Activated gamma-delta T cell treated with anti-CD3 and anti-CD28 coated beads, Interleukin-2, amount 50 U/mL, for 16 hours (primary cell): ENCODE results near the gene PNMA6E.
"Not testable (repeated sequence)": the region's sequence is repeated elsewhere in the genome, so short reads cannot be mapped to it uniquely, and the experiment has no call there.

Source experiments
- DNase-seq: peaks from one replicate; pipeline ENCODE4 v3.0.0-alpha.2; 2020; ENCODE audit warnings: low read depth

Gene PNMA6E

GRCh38 chrX:153408221-153408721 is 7.1 kb upstream of the PNMA6E start:
- DNase-seq = no peak

GRCh38 chrX:153407736-153408135 is 6.6 kb upstream of the PNMA6E start:
- DNase-seq = no peak

- DNase-seq = no peak
Measured at GRCh38 chrX:153406903-153407302, 5.8 kb upstream of the PNMA6E start.

GRCh38 chrX:153406011-153406410 is 4.9 kb upstream of the PNMA6E start:
- DNase-seq = no peak

GRCh38 chrX:153405426-153405825 is 4.3 kb upstream of the PNMA6E start:
- DNase-seq = no peak

GRCh38 chrX:153404333-153404732 is 3.2 kb upstream of the PNMA6E start:
- DNase-seq = not testable (repeated sequence)

GRCh38 chrX:153400146-153401132 is 711 bp downstream of the PNMA6E start:
- DNase-seq = peak; percentile 6

GRCh38 chrX:153398275-153398960 is 2.7 kb downstream of the PNMA6E start:
- DNase-seq = no peak

GRCh38 chrX:153397256-153397960 is 3.7 kb downstream of the PNMA6E start:
- no peak for DNase-seq

- no peak for DNase-seq
Measured at GRCh38 chrX:153396320-153397195, 4.6 kb downstream of the PNMA6E start.

- no peak for DNase-seq
Measured at GRCh38 chrX:153395613-153396319, 5.4 kb downstream of the PNMA6E start.

- DNase-seq = no peak
Measured at GRCh38 chrX:153394612-153395011, 6.5 kb downstream of the PNMA6E start.

GRCh38 chrX:153392642-153393321 is 8.4 kb downstream of the PNMA6E start:
- DNase-seq = no peak

- DNase-seq = not testable (repeated sequence)
Measured at GRCh38 chrX:153389460-153389768, 11.7 kb downstream of the PNMA6E start.

- no peak for DNase-seq
Measured at GRCh38 chrX:153388722-153389459, 12.3 kb downstream of the PNMA6E start.

GRCh38 chrX:153387987-153388721 is 13.0 kb downstream of the PNMA6E start:
- no peak for DNase-seq

GRCh38 chrX:153387345-153387744 is 13.8 kb downstream of the PNMA6E start:
- no peak for DNase-seq

- no peak for DNase-seq
Measured at GRCh38 chrX:153386097-153386496, 15.1 kb downstream of the PNMA6E start.

- DNase-seq = not testable (repeated sequence)
Measured at GRCh38 chrX:153384973-153385372, 16.2 kb downstream of the PNMA6E start.
